Measurements from ENCODE around the gene LARP4B.
A peak's percentile ranks its signal among the peaks of the same experiment; 100 is the strongest.

Gene LARP4B

DNA sequence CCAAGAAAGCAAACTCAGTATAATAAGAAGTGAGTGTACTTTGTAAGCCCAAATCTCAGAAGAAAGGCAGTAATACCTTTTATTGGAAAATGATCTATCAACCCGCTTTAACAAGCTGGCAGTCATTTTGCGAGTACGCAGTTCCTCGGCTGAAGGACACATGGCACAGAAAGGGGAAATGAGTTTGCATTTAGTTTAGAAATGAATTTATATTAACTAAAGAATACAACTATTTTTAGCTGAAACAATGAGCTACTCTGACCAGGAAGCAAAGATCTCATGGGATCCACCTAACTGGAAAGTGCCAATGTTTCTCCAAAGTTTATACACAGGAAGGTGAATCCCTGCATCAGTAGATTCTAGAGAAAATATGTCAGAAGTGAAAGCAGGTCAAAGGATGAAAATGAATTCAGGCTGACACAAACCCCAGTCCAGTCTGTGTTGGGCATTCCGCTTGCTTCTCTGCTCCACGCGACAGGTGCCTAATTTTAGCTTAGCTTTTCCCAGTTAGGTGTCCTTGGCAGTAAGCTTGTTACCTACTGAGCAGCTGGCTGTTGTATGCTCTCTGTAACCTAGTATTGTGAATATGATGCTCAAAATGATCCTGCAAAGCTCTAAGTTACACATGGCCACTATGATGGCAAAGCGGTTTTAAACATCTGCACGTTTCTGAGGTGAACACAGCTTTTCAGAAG, 112.8 kb downstream of the LARP4B start:
- Histone ChIP-seq H3K9me3 (no peaks in the 10 kb centered on the region), H3K4me1 (ENCODE audit: control insufficient read depth in 1 of 2, insufficient read depth in 1 of 2, low read depth in 1 of 2, low read length in 1 of 2) (peaks cover 26 to 27% of the 10 kb centered on the region in 2 experiments), H3K27ac (peak overlapping the region; percentile 5), H3K4me3 (ENCODE audit: low read depth in 1 of 2, low read length in 1 of 2) (no peak overlapping the region), H3K36me3 (peaks cover 97% of the 10 kb centered on the region), H3K27me3 (no peaks in the 10 kb centered on the region)
- TF ChIP-seq, protein P1, sequence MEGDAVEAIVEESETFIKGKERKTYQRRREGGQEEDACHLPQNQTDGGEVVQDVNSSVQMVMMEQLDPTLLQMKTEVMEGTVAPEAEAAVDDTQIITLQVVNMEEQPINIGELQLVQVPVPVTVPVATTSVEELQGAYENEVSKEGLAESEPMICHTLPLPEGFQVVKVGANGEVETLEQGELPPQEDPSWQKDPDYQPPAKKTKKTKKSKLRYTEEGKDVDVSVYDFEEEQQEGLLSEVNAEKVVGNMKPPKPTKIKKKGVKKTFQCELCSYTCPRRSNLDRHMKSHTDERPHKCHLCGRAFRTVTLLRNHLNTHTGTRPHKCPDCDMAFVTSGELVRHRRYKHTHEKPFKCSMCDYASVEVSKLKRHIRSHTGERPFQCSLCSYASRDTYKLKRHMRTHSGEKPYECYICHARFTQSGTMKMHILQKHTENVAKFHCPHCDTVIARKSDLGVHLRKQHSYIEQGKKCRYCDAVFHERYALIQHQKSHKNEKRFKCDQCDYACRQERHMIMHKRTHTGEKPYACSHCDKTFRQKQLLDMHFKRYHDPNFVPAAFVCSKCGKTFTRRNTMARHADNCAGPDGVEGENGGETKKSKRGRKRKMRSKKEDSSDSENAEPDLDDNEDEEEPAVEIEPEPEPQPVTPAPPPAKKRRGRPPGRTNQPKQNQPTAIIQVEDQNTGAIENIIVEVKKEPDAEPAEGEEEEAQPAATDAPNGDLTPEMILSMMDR (IDR thresholded peaks at IDR 0.05): no peak

DNA sequence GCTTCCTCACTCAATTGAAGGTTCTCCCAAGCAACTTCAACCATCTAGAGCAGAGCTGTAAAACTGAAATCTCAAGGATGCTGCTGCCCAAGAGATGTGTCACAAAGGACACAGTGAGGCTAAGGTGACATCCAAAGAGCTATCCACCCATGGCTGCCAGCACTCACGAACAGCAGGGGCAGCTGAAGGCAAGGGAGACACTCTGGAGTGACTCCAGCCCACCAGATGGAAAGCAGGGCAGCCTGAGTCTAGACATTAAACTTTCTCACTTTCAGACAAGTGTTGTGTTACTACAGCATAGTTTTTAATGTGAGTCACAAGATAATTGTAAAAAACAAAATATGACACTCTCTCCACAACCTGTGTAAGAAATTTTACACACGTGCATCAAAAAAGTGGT, 113.5 kb downstream of the LARP4B start:
- H3K9me3 ChIP-seq: no peaks in the 10 kb centered on the region
- H3K4me3 ChIP-seq (ENCODE audit: low read depth in 1 of 2, low read length in 1 of 2): no peak overlapping the region
- H3K27me3 ChIP-seq: no peaks in the 10 kb centered on the region
- TF ChIP-seq, protein P1 (IDR thresholded peaks at IDR 0.05): no peak
- peaks cover 97% of the 10 kb centered on the region for H3K36me3 ChIP-seq
- no peak overlapping the region for H3K27ac ChIP-seq
- peaks cover 21 to 22% of the 10 kb centered on the region in 2 experiments for H3K4me1 ChIP-seq (ENCODE audit: control insufficient read depth in 1 of 2, insufficient read depth in 1 of 2, low read depth in 1 of 2, low read length in 1 of 2)

DNA sequence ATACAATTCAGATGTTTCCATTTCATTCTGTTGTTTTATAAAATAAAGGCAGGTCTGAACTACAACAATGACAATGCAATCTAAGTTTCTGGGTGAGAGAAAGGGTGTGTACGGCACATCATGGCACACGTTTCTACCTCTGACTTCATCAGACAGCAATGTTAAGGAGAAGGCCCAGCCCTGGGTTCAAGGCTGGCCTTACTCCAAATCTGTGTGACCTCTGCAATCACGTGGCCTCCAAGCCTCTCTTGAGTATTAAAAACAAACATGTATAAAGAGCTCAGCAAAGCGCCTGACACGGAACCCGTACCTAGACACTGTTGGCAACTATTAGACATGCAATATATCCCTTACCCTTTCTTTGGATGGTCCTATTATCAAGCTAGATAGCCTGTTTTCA, 114.1 kb downstream of the LARP4B start:
- H3K27me3 ChIP-seq: no peaks in the 10 kb centered on the region
- H3K36me3 ChIP-seq: peaks cover 97% of the 10 kb centered on the region
- TF ChIP-seq, protein P1 (IDR thresholded peaks at IDR 0.05): no peak
- H3K4me3 ChIP-seq (ENCODE audit: low read depth in 1 of 2, low read length in 1 of 2): no peak overlapping the region
- no peaks in the 10 kb centered on the region for H3K9me3 ChIP-seq
- peaks cover 14 to 15% of the 10 kb centered on the region in 2 experiments for H3K4me1 ChIP-seq (ENCODE audit: control insufficient read depth in 1 of 2, insufficient read depth in 1 of 2, low read depth in 1 of 2, low read length in 1 of 2)
- H3K27ac ChIP-seq: no peak overlapping the region

DNA sequence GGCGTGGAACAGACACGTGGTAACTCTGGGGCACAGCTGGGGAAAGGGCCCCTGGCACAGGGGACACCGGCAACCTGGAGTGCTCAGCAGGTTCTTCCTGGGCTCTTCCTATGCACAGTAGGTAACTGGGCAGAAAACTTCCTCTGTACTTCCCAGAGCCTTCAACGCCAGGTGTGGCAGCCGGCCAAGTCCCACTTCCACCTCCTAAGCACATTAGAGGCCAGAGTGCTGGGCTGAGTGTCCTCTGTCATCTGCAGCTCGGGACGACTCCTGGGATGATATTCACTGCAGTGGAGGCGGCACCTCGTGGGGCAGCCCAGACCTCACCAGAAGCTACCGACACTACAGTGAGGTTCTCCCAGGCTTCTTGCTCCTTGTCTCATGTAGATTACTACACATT, 114.5 kb downstream of the LARP4B start:
- Histone ChIP-seq H3K27me3 (no peaks in the 10 kb centered on the region), H3K9me3 (no peaks in the 10 kb centered on the region), H3K36me3 (peaks cover 97% of the 10 kb centered on the region), H3K27ac (no peak overlapping the region), H3K4me3 (ENCODE audit: low read depth in 1 of 2, low read length in 1 of 2) (no peak overlapping the region), H3K4me1 (ENCODE audit: control insufficient read depth in 1 of 2, insufficient read depth in 1 of 2, low read depth in 1 of 2, low read length in 1 of 2) (peaks cover 10 to 11% of the 10 kb centered on the region in 2 experiments)
- TF ChIP-seq, protein P1 (IDR thresholded peaks at IDR 0.05): no peak

DNA sequence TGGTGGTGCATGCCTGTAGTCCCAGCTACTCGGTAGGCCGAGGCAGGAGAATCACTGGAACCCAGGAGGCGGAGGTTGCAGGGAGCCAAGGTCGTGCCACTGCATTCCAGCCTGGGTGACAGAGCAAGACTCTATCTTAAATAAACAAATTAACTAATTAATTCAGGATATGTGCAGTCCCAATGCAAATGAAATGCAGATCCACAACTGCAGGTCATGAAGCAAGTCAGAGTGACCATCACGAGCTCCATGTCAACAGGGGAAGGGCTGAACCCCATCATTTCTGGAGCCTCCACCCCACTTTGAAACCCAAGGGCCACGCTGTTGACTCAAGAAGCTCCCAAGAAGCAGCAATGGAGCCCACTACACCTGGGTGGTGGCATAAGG, 115.4 kb downstream of the LARP4B start:
- no peaks in the 10 kb centered on the region for H3K9me3 ChIP-seq
- H3K27me3 ChIP-seq: no peaks in the 10 kb centered on the region
- peaks cover 1 to 2% of the 10 kb centered on the region in 2 experiments for H3K4me1 ChIP-seq (ENCODE audit: control insufficient read depth in 1 of 2, insufficient read depth in 1 of 2, low read depth in 1 of 2, low read length in 1 of 2)
- TF ChIP-seq, protein P1 (IDR thresholded peaks at IDR 0.05): no peak
- H3K36me3 ChIP-seq: peaks cover 100% of the 10 kb centered on the region
- no peak overlapping the region for H3K27ac ChIP-seq
- no peak overlapping the region for H3K4me3 ChIP-seq (ENCODE audit: low read depth in 1 of 2, low read length in 1 of 2)
